OCI-LY3 (cell line): Measurements from ENCODE around the gene SERINC3.

Experiments used
- EZH2phosphoT487 ChIP-seq: fragments of 200-600 bp; shearing (Covaris generic); IDR thresholded peaks from 2 replicates; pipeline ENCODE4 v1.6.1; 2018; ENCODE audit warnings: antibody characterized with exemption, mixed run types, low read depth
- TF ChIP-seq, protein P1 (sequence below): fragments of 200-600, 300-600 bp; sonication (generic); IDR thresholded peaks from 2 replicates; pipeline ENCODE4 v1.5.1; 2014; ENCODE audit warnings: antibody characterized with exemption, low read length, low read depth

GRCh38 chr20:44518248-44518647 lies 3.6 kb downstream of the SERINC3 start:
- TF ChIP-seq, protein P1, sequence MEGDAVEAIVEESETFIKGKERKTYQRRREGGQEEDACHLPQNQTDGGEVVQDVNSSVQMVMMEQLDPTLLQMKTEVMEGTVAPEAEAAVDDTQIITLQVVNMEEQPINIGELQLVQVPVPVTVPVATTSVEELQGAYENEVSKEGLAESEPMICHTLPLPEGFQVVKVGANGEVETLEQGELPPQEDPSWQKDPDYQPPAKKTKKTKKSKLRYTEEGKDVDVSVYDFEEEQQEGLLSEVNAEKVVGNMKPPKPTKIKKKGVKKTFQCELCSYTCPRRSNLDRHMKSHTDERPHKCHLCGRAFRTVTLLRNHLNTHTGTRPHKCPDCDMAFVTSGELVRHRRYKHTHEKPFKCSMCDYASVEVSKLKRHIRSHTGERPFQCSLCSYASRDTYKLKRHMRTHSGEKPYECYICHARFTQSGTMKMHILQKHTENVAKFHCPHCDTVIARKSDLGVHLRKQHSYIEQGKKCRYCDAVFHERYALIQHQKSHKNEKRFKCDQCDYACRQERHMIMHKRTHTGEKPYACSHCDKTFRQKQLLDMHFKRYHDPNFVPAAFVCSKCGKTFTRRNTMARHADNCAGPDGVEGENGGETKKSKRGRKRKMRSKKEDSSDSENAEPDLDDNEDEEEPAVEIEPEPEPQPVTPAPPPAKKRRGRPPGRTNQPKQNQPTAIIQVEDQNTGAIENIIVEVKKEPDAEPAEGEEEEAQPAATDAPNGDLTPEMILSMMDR: no peak
- no peak for TF ChIP-seq EZH2phosphoT487
